Spleen (tissue), 7 donors: ENCODE results near the gene CEBPZ.

Experiments used
- CTCF ChIP-seq, 11 experiments: fragments of 200-600 bp in 7 of 11; fragments of 450-650 bp in 4 of 11; sonication (generic) in 4 of 11; IDR thresholded peaks in 8 of 11; conservative IDR thresholded peaks in 3 of 11; 1 replicate in 7 of 11; 2 replicates in 4 of 11; pipeline versions ENCODE4 v1.4.0 to v1.8.0; 2016 to 2021; ENCODE audit warnings: antibody characterized with exemption in 11 of 11, inconsistent platforms in 4 of 11, mild to moderate bottlenecking in 1 of 11
- POLR2A ChIP-seq, 3 donors: fragments of 450-650 bp; IDR thresholded peaks; one replicate each; pipeline ENCODE4 v1.5.1; 2017; ENCODE audit warnings: antibody characterized with exemption in 3 of 3, mild to moderate bottlenecking in 1 of 3
- donor health status: DM: no; HTN: no; CAD: no; lungs with moderate emphysema.
- donor health status: DM: no; HTN: no; CAD: no.
- donor health status: DM: no; HTN: no; CAD: no.

GRCh38 chr2:37156071-37156856 lies 75.1 kb downstream of the CEBPZ start:
- TF ChIP-seq POLR2A (IDR thresholded peaks at IDR 0.05) (no peak), CTCF (IDR thresholded peaks at IDR 0.05 in 8 of 11, conservative IDR thresholded peaks at IDR 0.05 in 3 of 11) (no peak)
